ENCODE results near the gene ADAM12. TPM values are rescaled to one million over a fixed set of nuclear protein-coding genes. Genes with fewer than 3 reads are reported as not detected.

The ADAM12 gene
- polyA plus RNA-seq, 1 donor = 2.2 TPM

GRCh38 chr10:126214021-126214420 lies 174.3 kb downstream of the ADAM12 start:
- H3K27me3 ChIP-seq (ENCODE audit: control insufficient read depth, insufficient read depth, low read length) = no peaks in the 10 kb centered on the region
- H3K4me1 ChIP-seq (ENCODE audit: control insufficient read depth, insufficient read depth, low read length) = no peaks in the 10 kb centered on the region
- DNase-seq = no peak
- H3K9me3 ChIP-seq (ENCODE audit: control insufficient read depth, low read depth, low read length) = no peaks in the 10 kb centered on the region
- no CpG with 5 or more reads among the region's 6 CpGs for WGBS (ENCODE audit: insufficient coverage, low lambda C conversion rate)
- no peak overlapping the region for H3K27ac ChIP-seq (ENCODE audit: low read length)
- no peak overlapping the region for H3K4me3 ChIP-seq (ENCODE audit: low read length)
- no peaks in the 10 kb centered on the region for H3K36me3 ChIP-seq (ENCODE audit: control insufficient read depth, insufficient read depth, low read length)

- WGBS (ENCODE audit: insufficient coverage, low lambda C conversion rate) = 80% methylated on average over 1 of the region's 2 CpGs
- H3K27me3 ChIP-seq (ENCODE audit: control insufficient read depth, insufficient read depth, low read length) = no peaks in the 10 kb centered on the region
- no peaks in the 10 kb centered on the region for H3K4me1 ChIP-seq (ENCODE audit: control insufficient read depth, insufficient read depth, low read length)
- no peak overlapping the region for H3K4me3 ChIP-seq (ENCODE audit: low read length)
- no peak overlapping the region for H3K27ac ChIP-seq (ENCODE audit: low read length)
- no peak for DNase-seq
- no peaks in the 10 kb centered on the region for H3K36me3 ChIP-seq (ENCODE audit: control insufficient read depth, insufficient read depth, low read length)
- no peaks in the 10 kb centered on the region for H3K9me3 ChIP-seq (ENCODE audit: control insufficient read depth, low read depth, low read length)
Observed at GRCh38 chr10:126212738-126213137, 175.5 kb downstream of the ADAM12 start.

- no peaks in the 10 kb centered on the region for H3K4me1 ChIP-seq (ENCODE audit: control insufficient read depth, insufficient read depth, low read length)
- H3K9me3 ChIP-seq (ENCODE audit: control insufficient read depth, low read depth, low read length) = no peaks in the 10 kb centered on the region
- no peak overlapping the region for H3K27ac ChIP-seq (ENCODE audit: low read length)
- no peaks in the 10 kb centered on the region for H3K36me3 ChIP-seq (ENCODE audit: control insufficient read depth, insufficient read depth, low read length)
- no peak overlapping the region for H3K4me3 ChIP-seq (ENCODE audit: low read length)
- WGBS (ENCODE audit: insufficient coverage, low lambda C conversion rate) = 100% methylated on average over 1 of the region's 10 CpGs
- H3K27me3 ChIP-seq (ENCODE audit: control insufficient read depth, insufficient read depth, low read length) = no peaks in the 10 kb centered on the region
- no peak for DNase-seq
Observed at GRCh38 chr10:126210051-126210651, 178.1 kb downstream of the ADAM12 start.

- no peak for DNase-seq
- Histone ChIP-seq H3K27me3 (ENCODE audit: control insufficient read depth, insufficient read depth, low read length) (no peaks in the 10 kb centered on the region), H3K27ac (ENCODE audit: low read length) (no peak overlapping the region), H3K4me3 (ENCODE audit: low read length) (no peak overlapping the region), H3K9me3 (ENCODE audit: control insufficient read depth, low read depth, low read length) (no peaks in the 10 kb centered on the region), H3K36me3 (ENCODE audit: control insufficient read depth, insufficient read depth, low read length) (no peaks in the 10 kb centered on the region), H3K4me1 (ENCODE audit: control insufficient read depth, insufficient read depth, low read length) (no peaks in the 10 kb centered on the region)
- WGBS (ENCODE audit: insufficient coverage, low lambda C conversion rate) = no CpG with 5 or more reads among the region's 4 CpGs
Observed at GRCh38 chr10:126209451-126209850, 178.8 kb downstream of the ADAM12 start.

- no peak for DNase-seq
- Histone ChIP-seq H3K27ac (ENCODE audit: low read length) (no peak overlapping the region), H3K4me3 (ENCODE audit: low read length) (no peak overlapping the region), H3K4me1 (ENCODE audit: control insufficient read depth, insufficient read depth, low read length) (no peaks in the 10 kb centered on the region), H3K27me3 (ENCODE audit: control insufficient read depth, insufficient read depth, low read length) (no peaks in the 10 kb centered on the region), H3K9me3 (ENCODE audit: control insufficient read depth, low read depth, low read length) (no peaks in the 10 kb centered on the region), H3K36me3 (ENCODE audit: control insufficient read depth, insufficient read depth, low read length) (no peaks in the 10 kb centered on the region)
- WGBS (ENCODE audit: insufficient coverage, low lambda C conversion rate) = 83% methylated on average over 1 of the region's 4 CpGs
Observed at GRCh38 chr10:126208726-126209302, 179.5 kb downstream of the ADAM12 start.

- Histone ChIP-seq H3K27ac (ENCODE audit: low read length) (no peak overlapping the region), H3K4me1 (ENCODE audit: control insufficient read depth, insufficient read depth, low read length) (no peaks in the 10 kb centered on the region), H3K4me3 (ENCODE audit: low read length) (no peak overlapping the region), H3K27me3 (ENCODE audit: control insufficient read depth, insufficient read depth, low read length) (no peaks in the 10 kb centered on the region), H3K9me3 (ENCODE audit: control insufficient read depth, low read depth, low read length) (no peaks in the 10 kb centered on the region), H3K36me3 (ENCODE audit: control insufficient read depth, insufficient read depth, low read length) (no peaks in the 10 kb centered on the region)
- DNase-seq = no peak
- WGBS (ENCODE audit: insufficient coverage, low lambda C conversion rate) = no CpG with 5 or more reads among the region's 1 CpG
Observed at GRCh38 chr10:126207851-126208250, 180.4 kb downstream of the ADAM12 start.

GRCh38 chr10:126207313-126207771 lies 180.9 kb downstream of the ADAM12 start:
- Histone ChIP-seq H3K4me1 (ENCODE audit: control insufficient read depth, insufficient read depth, low read length) (no peaks in the 10 kb centered on the region), H3K27ac (ENCODE audit: low read length) (no peak overlapping the region), H3K36me3 (ENCODE audit: control insufficient read depth, insufficient read depth, low read length) (no peaks in the 10 kb centered on the region), H3K27me3 (ENCODE audit: control insufficient read depth, insufficient read depth, low read length) (no peaks in the 10 kb centered on the region), H3K9me3 (ENCODE audit: control insufficient read depth, low read depth, low read length) (no peaks in the 10 kb centered on the region), H3K4me3 (ENCODE audit: low read length) (no peak overlapping the region)
- DNase-seq = no peak
- 100% methylated on average over 1 of the region's 3 CpGs for WGBS (ENCODE audit: insufficient coverage, low lambda C conversion rate)

GRCh38 chr10:126205486-126206205 lies 182.6 kb downstream of the ADAM12 start:
- Histone ChIP-seq H3K9me3 (ENCODE audit: control insufficient read depth, low read depth, low read length) (no peaks in the 10 kb centered on the region), H3K4me1 (ENCODE audit: control insufficient read depth, insufficient read depth, low read length) (no peaks in the 10 kb centered on the region), H3K36me3 (ENCODE audit: control insufficient read depth, insufficient read depth, low read length) (no peaks in the 10 kb centered on the region), H3K27me3 (ENCODE audit: control insufficient read depth, insufficient read depth, low read length) (no peaks in the 10 kb centered on the region), H3K4me3 (ENCODE audit: low read length) (no peak overlapping the region), H3K27ac (ENCODE audit: low read length) (no peak overlapping the region)
- DNase-seq = no peak
- WGBS (ENCODE audit: insufficient coverage, low lambda C conversion rate) = no CpG with 5 or more reads among the region's 1 CpG

- Histone ChIP-seq H3K36me3 (ENCODE audit: control insufficient read depth, insufficient read depth, low read length) (no peaks in the 10 kb centered on the region), H3K27me3 (ENCODE audit: control insufficient read depth, insufficient read depth, low read length) (no peaks in the 10 kb centered on the region), H3K4me1 (ENCODE audit: control insufficient read depth, insufficient read depth, low read length) (no peaks in the 10 kb centered on the region), H3K4me3 (ENCODE audit: low read length) (no peak overlapping the region), H3K9me3 (ENCODE audit: control insufficient read depth, low read depth, low read length) (no peaks in the 10 kb centered on the region), H3K27ac (ENCODE audit: low read length) (no peak overlapping the region)
- DNase-seq = no peak
- WGBS (ENCODE audit: insufficient coverage, low lambda C conversion rate) = 100% methylated on average over 1 of the region's 4 CpGs
Observed at GRCh38 chr10:126204320-126204719, 184.0 kb downstream of the ADAM12 start.

GRCh38 chr10:126203746-126204145 lies 184.5 kb downstream of the ADAM12 start:
- no CpG with 5 or more reads among the region's 7 CpGs for WGBS (ENCODE audit: insufficient coverage, low lambda C conversion rate)
- Histone ChIP-seq H3K36me3 (ENCODE audit: control insufficient read depth, insufficient read depth, low read length) (no peaks in the 10 kb centered on the region), H3K27ac (ENCODE audit: low read length) (no peak overlapping the region), H3K4me3 (ENCODE audit: low read length) (no peak overlapping the region), H3K9me3 (ENCODE audit: control insufficient read depth, low read depth, low read length) (no peaks in the 10 kb centered on the region), H3K4me1 (ENCODE audit: control insufficient read depth, insufficient read depth, low read length) (no peaks in the 10 kb centered on the region), H3K27me3 (ENCODE audit: control insufficient read depth, insufficient read depth, low read length) (no peaks in the 10 kb centered on the region)
- DNase-seq = no peak
